Measurements from ENCODE around the gene SELENOI. TPM values are rescaled to one million over a fixed set of nuclear protein-coding genes. Genes with fewer than 3 reads are reported as not detected.

The SELENOI gene
- total RNA-seq, 4 donors from 2014 or later, result 9.4 to 14.5 (median 11.0) TPM

DNA sequence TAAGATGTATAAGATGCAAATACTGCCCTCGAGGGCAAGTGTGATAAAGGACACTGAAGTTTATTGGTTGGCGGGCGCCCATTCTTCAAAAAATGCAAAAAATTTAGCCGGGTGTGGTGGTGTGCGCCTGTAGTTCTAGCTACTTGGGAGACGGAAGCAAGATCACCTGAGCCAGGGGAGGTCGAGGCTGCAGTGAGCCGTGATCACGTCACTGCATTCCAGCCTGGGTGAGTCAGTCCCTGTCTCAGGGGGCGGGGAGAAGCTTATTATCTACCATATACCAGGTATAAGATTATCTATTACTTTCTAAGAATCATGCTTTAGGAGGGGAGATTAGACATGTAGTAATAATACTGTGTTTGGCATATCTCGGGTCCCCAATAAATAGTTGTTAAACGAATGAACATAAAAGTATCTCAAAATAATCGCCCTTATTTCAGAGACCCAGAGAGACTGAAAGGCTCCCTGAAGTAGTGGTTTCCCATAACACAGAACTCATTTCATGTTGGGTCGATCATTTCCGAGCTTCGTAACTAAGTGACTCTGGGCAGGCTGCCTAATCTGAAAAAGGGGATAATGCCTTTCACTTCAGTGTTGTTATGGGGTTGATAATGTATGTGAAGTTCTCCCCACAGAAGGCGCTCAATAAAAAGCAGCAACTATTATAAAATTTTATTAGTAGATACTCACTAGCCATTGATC is 1.2 kb upstream of the SELENOI start:
- TF ChIP-seq CTCF (IDR thresholded peaks at IDR 0.05; ENCODE audit: low read depth), result no peak

- no peak for TF ChIP-seq CTCF (IDR thresholded peaks at IDR 0.05; ENCODE audit: low read depth)
Measured at GRCh38 chr2:26345283-26345544, 729 bp upstream of the SELENOI start.

DNA sequence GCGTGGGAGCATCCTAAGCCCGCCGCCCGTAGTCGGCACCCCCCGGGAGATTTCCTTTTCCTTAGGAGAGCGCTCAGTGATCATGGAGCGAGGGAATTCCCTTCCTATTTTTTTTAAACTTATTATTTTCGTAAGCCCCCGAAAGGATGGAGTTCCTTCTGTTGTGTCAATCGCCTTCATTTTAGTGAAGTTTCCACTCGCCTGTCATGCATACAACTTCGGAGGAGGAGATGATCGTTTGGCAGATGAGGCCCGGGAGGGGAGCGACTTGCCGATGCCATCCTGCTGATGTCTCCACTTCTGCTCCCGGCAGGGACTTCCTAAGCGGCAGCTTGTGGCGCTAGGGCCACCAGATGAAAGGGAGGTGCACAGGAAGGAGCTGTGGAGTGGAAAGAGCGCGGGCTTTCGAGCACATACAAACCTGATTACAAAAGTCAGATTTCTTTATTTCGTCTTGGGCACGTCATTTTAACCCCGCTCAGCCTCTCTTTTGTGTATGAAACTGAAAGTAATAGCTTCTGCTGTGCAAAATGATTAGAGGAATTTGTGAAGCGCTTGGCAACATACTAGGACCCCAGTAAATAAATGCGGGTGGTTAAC is 611 bp downstream of the SELENOI start, which contains the start of gene ADGRF3:
ADGRF3 (minus strand) TSS at position 336 of the 600 bp plus-strand sequence. CDS start 555 bp downstream, outside the sequence.
- no peak for TF ChIP-seq CTCF (IDR thresholded peaks at IDR 0.05; ENCODE audit: low read depth)

- no peak for TF ChIP-seq CTCF (IDR thresholded peaks at IDR 0.05; ENCODE audit: low read depth)
Measured at GRCh38 chr2:26347286-26347865, 1.4 kb downstream of the SELENOI start.

GRCh38 chr2:26349690-26350089 is 3.7 kb downstream of the SELENOI start:
- TF ChIP-seq CTCF (IDR thresholded peaks at IDR 0.05; ENCODE audit: low read depth), result no peak

DNA sequence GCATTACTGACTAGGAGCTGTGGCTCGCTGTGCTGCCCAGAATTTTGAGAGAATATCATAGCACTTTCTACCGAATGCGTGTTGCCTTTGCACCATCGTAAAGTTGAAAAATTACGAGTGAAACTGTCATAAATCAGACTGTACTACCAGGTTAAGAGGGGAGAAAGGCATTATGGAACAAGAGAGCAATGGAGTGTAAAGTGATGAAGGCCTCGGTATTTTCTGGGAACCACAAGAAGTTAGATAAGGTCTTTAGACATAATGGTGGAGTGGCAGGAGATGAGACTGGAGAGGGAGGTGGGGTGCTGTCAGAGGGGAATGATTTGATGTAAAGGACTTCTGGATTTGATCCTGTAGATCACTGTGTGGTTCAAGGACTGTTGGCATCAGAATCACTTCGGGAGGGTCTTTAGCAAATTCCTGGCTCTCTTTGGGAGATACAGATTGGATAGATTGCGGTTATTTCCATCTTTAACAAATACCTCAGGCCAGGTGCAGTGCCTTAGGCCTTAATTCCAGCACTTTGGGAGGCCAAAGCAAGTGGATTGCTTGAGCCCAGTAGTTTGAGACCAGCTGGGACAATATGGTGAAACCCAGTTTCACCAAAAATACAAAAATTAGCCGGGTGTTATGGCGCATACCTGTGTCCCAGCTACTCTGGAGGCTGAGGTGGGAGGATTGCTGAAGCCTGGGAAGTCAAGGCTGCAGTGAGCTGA is 5.6 kb downstream of the SELENOI start:
- TF ChIP-seq CTCF (IDR thresholded peaks at IDR 0.05; ENCODE audit: low read depth), result no peak

DNA sequence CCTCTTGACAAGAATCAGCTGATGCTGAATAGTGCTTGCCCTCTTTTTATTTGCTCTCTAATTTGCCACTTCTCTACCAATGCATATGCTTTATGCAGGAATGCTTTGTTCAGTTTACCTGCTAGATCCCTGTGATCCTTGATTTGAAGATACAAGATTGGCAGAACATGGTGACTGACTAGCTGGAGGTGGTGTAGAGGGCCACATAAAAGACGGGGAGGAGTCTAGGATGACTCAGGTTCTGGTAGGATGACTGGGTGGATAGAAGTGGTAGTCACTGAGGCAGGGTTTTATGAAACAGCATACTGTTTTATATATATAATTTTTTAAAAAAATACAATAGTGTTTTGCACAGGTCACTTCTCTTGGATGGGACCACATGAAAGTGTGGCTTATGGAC is 6.9 kb downstream of the SELENOI start:
- TF ChIP-seq CTCF (IDR thresholded peaks at IDR 0.05; ENCODE audit: low read depth), result no peak
